Mesendoderm (in vitro differentiated cells): ENCODE measurements around the gene SNAPC2.

Experiments
- DNase-seq: peaks from one replicate; pipeline ENCODE4 v3.0.0; 2013
- H2AK5ac ChIP-seq: 2 replicates; pipeline ENCODE4 v1.6.1; 2013; ENCODE audit warnings: low read length, inconsistent platforms
- H2BK120ac ChIP-seq: 2 replicates; pipeline ENCODE4 v1.6.1; 2013; ENCODE audit warnings: low read depth, mild to moderate bottlenecking, low read length, moderate library complexity, mixed read lengths
- H2BK15ac ChIP-seq: replicated peaks from 2 replicates; pipeline ENCODE4 v1.6.1; 2013; ENCODE audit warnings: low read depth, mild to moderate bottlenecking, moderate library complexity
- H2BK5ac ChIP-seq: 2 replicates; pipeline ENCODE4 v1.6.1; 2013; ENCODE audit warnings: low read length, inconsistent platforms
- H3K18ac ChIP-seq: 2 replicates; pipeline ENCODE4 v1.6.1; 2013; ENCODE audit warnings: mild to moderate bottlenecking, low read length, mixed read lengths
- H3K23ac ChIP-seq: one replicate; pipeline ENCODE4 v1.6.1; 2013; ENCODE audit warnings: low read length
- H3K27ac ChIP-seq: 2 replicates; pipeline ENCODE4 v1.5.1; 2013; ENCODE audit warnings: low read depth, mild to moderate bottlenecking, inconsistent platforms, low read length, moderate library complexity
- H3K27me3 ChIP-seq: 2 replicates; pipeline ENCODE4 v1.6.1; 2013; ENCODE audit warnings: low read length, control low read depth, mild to moderate bottlenecking, inconsistent platforms; ENCODE audit not compliant: insufficient read depth, poor library complexity
- H3K36me3 ChIP-seq: 2 replicates; pipeline ENCODE4 v1.6.1; 2013; ENCODE audit warnings: low read length, inconsistent platforms; ENCODE audit not compliant: control insufficient read depth, insufficient read depth
- H3K4ac ChIP-seq: one replicate; pipeline ENCODE4 v1.6.1; 2013; ENCODE audit warnings: low read depth, mild to moderate bottlenecking, low read length, moderate library complexity
- H3K4me1 ChIP-seq: 2 replicates; pipeline ENCODE4 v1.6.1; 2013; ENCODE audit warnings: low read depth, low read length, inconsistent platforms; ENCODE audit not compliant: control insufficient read depth
- H3K4me2 ChIP-seq: 2 replicates; pipeline ENCODE4 v1.6.1; 2013; ENCODE audit warnings: low read length
- H3K4me3 ChIP-seq: 2 replicates; pipeline ENCODE4 v1.5.1; 2013; ENCODE audit warnings: mild to moderate bottlenecking, low read length
- H3K56ac ChIP-seq: one replicate; pipeline ENCODE4 v1.6.1; 2013; ENCODE audit warnings: low read length
- H3K79me1 ChIP-seq: 2 replicates; pipeline ENCODE4 v1.6.1; 2013; ENCODE audit warnings: low read length, inconsistent platforms
- H3K79me2 ChIP-seq: 2 replicates; pipeline ENCODE4 v1.6.1; 2013; ENCODE audit warnings: mild to moderate bottlenecking, low read length; ENCODE audit not compliant: control insufficient read depth, insufficient read depth
- H3K9ac ChIP-seq: 2 replicates; pipeline ENCODE4 v1.6.1; 2013; ENCODE audit warnings: low read length, inconsistent platforms
- H4K5ac ChIP-seq: one replicate; pipeline ENCODE4 v1.6.1; 2013; ENCODE audit warnings: low read length
- H4K8ac ChIP-seq: one replicate; pipeline ENCODE4 v1.6.1; 2013; ENCODE audit warnings: low read depth, mild to moderate bottlenecking, control low read depth, low read length, moderate library complexity
- WGBS: extraction: QIAGEN DNeasy Blood & Tissue Kit; methylation state at CpG from one replicate; pipeline ENCODE4 v1.1.7; 2013; ENCODE audit warnings: low lambda C conversion rate, missing lambda C conversion rate; ENCODE audit not compliant: insufficient coverage; ENCODE audit errors: extremely low coverage; 5-methylcytosine and 5-hydroxymethylcytosine counted together

Gene SNAPC2

GRCh38 chr19:7961920-7962626 is 41.9 kb downstream of the SNAPC2 start:
- no peaks in the 10 kb centered on the region for H3K4me1 ChIP-seq
- H3K36me3 ChIP-seq, result peaks cover 10% of the 10 kb centered on the region

GRCh38 chr19:7962644-7963268 is 42.6 kb downstream of the SNAPC2 start:
- Histone ChIP-seq H3K36me3 (peaks cover 12% of the 10 kb centered on the region), H3K4me2 (no peak overlapping the region)

More at GRCh38 chr19:7961920-7962626, 41.9 kb downstream of the SNAPC2 start:
- no CpG with 5 or more reads among the region's 13 CpGs for WGBS
- H2AK5ac ChIP-seq, result no peak overlapping the region
- H3K79me1 ChIP-seq, result no peaks in the 10 kb centered on the region
- H3K27me3 ChIP-seq, result no peaks in the 10 kb centered on the region
- no peak overlapping the region for H3K18ac ChIP-seq
- H2BK120ac ChIP-seq, result no peak overlapping the region
- H4K8ac ChIP-seq, result no peak overlapping the region
- H4K5ac ChIP-seq, result no peak overlapping the region
- H3K4ac ChIP-seq, result no peak overlapping the region
- no peak overlapping the region for H3K23ac ChIP-seq
- H3K4me3 ChIP-seq, result no peak overlapping the region
- no peak overlapping the region for H3K9ac ChIP-seq
- no peak overlapping the region for H2BK15ac ChIP-seq
- H3K56ac ChIP-seq, result no peak overlapping the region
- H2BK5ac ChIP-seq, result no peak overlapping the region
- H3K27ac ChIP-seq, result no peak overlapping the region
- H3K4me2 ChIP-seq, result no peak overlapping the region
- H3K79me2 ChIP-seq, result no peaks in the 10 kb centered on the region
- no peak for DNase-seq

GRCh38 chr19:7963566-7963965 is 43.4 kb downstream of the SNAPC2 start:
- WGBS, result no CpG with 5 or more reads among the region's 25 CpGs
- Histone ChIP-seq H3K36me3 (peaks cover 12% of the 10 kb centered on the region), H2BK15ac (no peak overlapping the region)

More at GRCh38 chr19:7962644-7963268, 42.6 kb downstream of the SNAPC2 start:
- Histone ChIP-seq H2BK15ac (no peak overlapping the region), H3K4me3 (no peak overlapping the region), H3K79me1 (no peaks in the 10 kb centered on the region), H3K56ac (no peak overlapping the region), H4K5ac (no peak overlapping the region), H2BK120ac (no peak overlapping the region), H3K23ac (no peak overlapping the region), H3K79me2 (no peaks in the 10 kb centered on the region), H3K4me1 (no peaks in the 10 kb centered on the region), H4K8ac (no peak overlapping the region), H3K9ac (no peak overlapping the region), H2BK5ac (no peak overlapping the region), H3K18ac (no peak overlapping the region), H3K27ac (no peak overlapping the region), H3K4ac (no peak overlapping the region), H3K27me3 (no peaks in the 10 kb centered on the region), H2AK5ac (no peak overlapping the region)
- WGBS, result no CpG with 5 or more reads among the region's 22 CpGs
- DNase-seq, result no peak

GRCh38 chr19:7965259-7965841 is 45.2 kb downstream of the SNAPC2 start:
- H4K8ac ChIP-seq, result no peak overlapping the region
- no peak overlapping the region for H3K56ac ChIP-seq
- no peaks in the 10 kb centered on the region for H3K27me3 ChIP-seq
- peaks cover 16% of the 10 kb centered on the region for H3K36me3 ChIP-seq
- no peaks in the 10 kb centered on the region for H3K4me1 ChIP-seq
- H3K9ac ChIP-seq, result no peak overlapping the region
- no peak overlapping the region for H4K5ac ChIP-seq
- no peak overlapping the region for H3K4me3 ChIP-seq
- no peak for DNase-seq
- H2BK5ac ChIP-seq, result no peak overlapping the region
- no peak overlapping the region for H3K4me2 ChIP-seq
- no peak overlapping the region for H3K23ac ChIP-seq
- H2AK5ac ChIP-seq, result no peak overlapping the region
- no peak overlapping the region for H2BK120ac ChIP-seq
- no peaks in the 10 kb centered on the region for H3K79me2 ChIP-seq
- H3K27ac ChIP-seq, result no peak overlapping the region
- H3K18ac ChIP-seq, result no peak overlapping the region
- no peak overlapping the region for H3K4ac ChIP-seq
- H2BK15ac ChIP-seq, result no peak overlapping the region
- H3K79me1 ChIP-seq, result peaks cover 2% of the 10 kb centered on the region
- no CpG with 5 or more reads among the region's 12 CpGs for WGBS

More at GRCh38 chr19:7963566-7963965, 43.4 kb downstream of the SNAPC2 start:
- Histone ChIP-seq H2BK5ac (no peak overlapping the region), H4K8ac (no peak overlapping the region), H3K27ac (no peak overlapping the region), H4K5ac (no peak overlapping the region), H3K4me3 (no peak overlapping the region), H3K27me3 (no peaks in the 10 kb centered on the region), H3K4ac (no peak overlapping the region), H3K56ac (no peak overlapping the region), H3K4me1 (no peaks in the 10 kb centered on the region), H3K18ac (no peak overlapping the region), H3K4me2 (no peak overlapping the region), H2AK5ac (no peak overlapping the region), H3K9ac (no peak overlapping the region), H2BK120ac (no peak overlapping the region), H3K23ac (no peak overlapping the region), H3K79me1 (no peaks in the 10 kb centered on the region), H3K79me2 (no peaks in the 10 kb centered on the region)
- DNase-seq, result no peak

GRCh38 chr19:7965921-7966665 is 46.0 kb downstream of the SNAPC2 start:
- Histone ChIP-seq H3K56ac (no peak overlapping the region), H3K4ac (no peak overlapping the region), H4K5ac (no peak overlapping the region), H3K4me2 (no peak overlapping the region), H3K4me3 (no peak overlapping the region), H3K79me1 (peaks cover 2% of the 10 kb centered on the region), H3K36me3 (peaks cover 17% of the 10 kb centered on the region), H2BK15ac (no peak overlapping the region), H3K9ac (no peak overlapping the region), H3K4me1 (no peaks in the 10 kb centered on the region), H2BK5ac (no peak overlapping the region), H2AK5ac (no peak overlapping the region), H2BK120ac (no peak overlapping the region), H3K27ac (no peak overlapping the region), H3K23ac (no peak overlapping the region), H3K27me3 (no peaks in the 10 kb centered on the region), H4K8ac (no peak overlapping the region), H3K79me2 (no peaks in the 10 kb centered on the region), H3K18ac (no peak overlapping the region)
- no peak for DNase-seq
- WGBS, result no CpG with 5 or more reads among the region's 12 CpGs
